Glutamatergic neuron (in vitro differentiated cells): Measurements from ENCODE around the gene SLC10A7. TPM values are rescaled to one million over a fixed set of nuclear protein-coding genes. Genes with fewer than 3 reads are reported as not detected.

Source experiments
- DNase-seq: peaks from one replicate; pipeline ENCODE4 v3.0.0; 2022
- H3K27ac Mint-ChIP-seq: one replicate; pipeline ENCODE4 v1.8.0; 2020; ENCODE audit warnings: mild to moderate bottlenecking, mixed read lengths, inconsistent platforms; ENCODE audit not compliant: unreplicated experiment
- H3K27me3 Mint-ChIP-seq: one replicate; pipeline ENCODE4 v1.8.0; 2020; ENCODE audit warnings: mild to moderate bottlenecking, moderate library complexity, mixed read lengths, inconsistent platforms; ENCODE audit not compliant: unreplicated experiment
- H3K36me3 Mint-ChIP-seq: one replicate; pipeline ENCODE4 v1.8.0; 2020; ENCODE audit warnings: mild to moderate bottlenecking, mixed read lengths, inconsistent platforms; ENCODE audit not compliant: unreplicated experiment
- H3K4me1 Mint-ChIP-seq: one replicate; pipeline ENCODE4 v1.8.0; 2020; ENCODE audit warnings: mild to moderate bottlenecking, low read depth, mixed read lengths, inconsistent platforms; ENCODE audit not compliant: unreplicated experiment
- H3K4me3 Mint-ChIP-seq: one replicate; pipeline ENCODE4 v1.8.0; 2020; ENCODE audit warnings: mild to moderate bottlenecking, mixed read lengths, inconsistent platforms; ENCODE audit not compliant: unreplicated experiment
- H3K9me3 Mint-ChIP-seq: one replicate; pipeline ENCODE4 v1.8.0; 2020; ENCODE audit warnings: mild to moderate bottlenecking, moderate library complexity, mixed read lengths, inconsistent platforms; ENCODE audit not compliant: unreplicated experiment
- total RNA-seq: library from RNA; stranded (reverse); fragmentation: NEBNext Ultra II Directional; extraction: Animal tissue kit (Norgen Biotek cat#: 25700); gene quantifications from one replicate; pipeline ENCODE4 v1.2.1, GENCODE V29; 2021; ENCODE audit not compliant: unreplicated experiment
- TF ChIP-seq, protein P1 (sequence below): fragments of 200-600 bp; sonication (generic); IDR thresholded peaks from one replicate; pipeline ENCODE4 v1.5.0; 2021; ENCODE audit not compliant: partially characterized antibody, unreplicated experiment

SLC10A7 gene
- total RNA-seq, 1 donor from 2014 or later: 13.5 TPM

- H3K27ac Mint-ChIP-seq: no peak overlapping the region
- TF ChIP-seq, protein P1, sequence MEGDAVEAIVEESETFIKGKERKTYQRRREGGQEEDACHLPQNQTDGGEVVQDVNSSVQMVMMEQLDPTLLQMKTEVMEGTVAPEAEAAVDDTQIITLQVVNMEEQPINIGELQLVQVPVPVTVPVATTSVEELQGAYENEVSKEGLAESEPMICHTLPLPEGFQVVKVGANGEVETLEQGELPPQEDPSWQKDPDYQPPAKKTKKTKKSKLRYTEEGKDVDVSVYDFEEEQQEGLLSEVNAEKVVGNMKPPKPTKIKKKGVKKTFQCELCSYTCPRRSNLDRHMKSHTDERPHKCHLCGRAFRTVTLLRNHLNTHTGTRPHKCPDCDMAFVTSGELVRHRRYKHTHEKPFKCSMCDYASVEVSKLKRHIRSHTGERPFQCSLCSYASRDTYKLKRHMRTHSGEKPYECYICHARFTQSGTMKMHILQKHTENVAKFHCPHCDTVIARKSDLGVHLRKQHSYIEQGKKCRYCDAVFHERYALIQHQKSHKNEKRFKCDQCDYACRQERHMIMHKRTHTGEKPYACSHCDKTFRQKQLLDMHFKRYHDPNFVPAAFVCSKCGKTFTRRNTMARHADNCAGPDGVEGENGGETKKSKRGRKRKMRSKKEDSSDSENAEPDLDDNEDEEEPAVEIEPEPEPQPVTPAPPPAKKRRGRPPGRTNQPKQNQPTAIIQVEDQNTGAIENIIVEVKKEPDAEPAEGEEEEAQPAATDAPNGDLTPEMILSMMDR: no peak
- no peaks in the 10 kb centered on the region for H3K27me3 Mint-ChIP-seq
- no peaks in the 10 kb centered on the region for H3K9me3 Mint-ChIP-seq
- DNase-seq: no peak
- H3K4me1 Mint-ChIP-seq: peaks cover 13% of the 10 kb centered on the region
- H3K4me3 Mint-ChIP-seq: no peak overlapping the region
- no peaks in the 10 kb centered on the region for H3K36me3 Mint-ChIP-seq
Measured at GRCh38 chr4:146511381-146511780, 10.4 kb downstream of the SLC10A7 start.

DNA sequence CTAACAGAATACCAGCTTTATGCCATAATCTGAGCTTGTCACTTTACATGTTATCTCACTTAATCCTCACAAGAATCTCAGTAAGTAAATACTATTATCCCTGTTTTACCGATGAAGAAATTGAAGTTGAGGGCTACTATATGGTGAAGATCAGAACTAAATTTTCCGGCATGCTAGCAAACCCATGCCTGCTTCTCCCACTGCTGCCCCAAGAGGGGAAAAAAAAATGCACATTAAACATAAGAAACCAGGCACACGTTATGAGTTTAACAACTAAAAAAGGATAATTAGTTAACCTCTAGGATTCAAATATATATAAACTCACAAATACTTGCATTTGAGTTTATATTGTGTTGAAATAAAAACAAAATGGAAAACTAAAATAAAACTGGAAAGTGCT lies 10.8 kb downstream of the SLC10A7 start:
- no peaks in the 10 kb centered on the region for H3K9me3 Mint-ChIP-seq
- no peak overlapping the region for H3K27ac Mint-ChIP-seq
- no peaks in the 10 kb centered on the region for H3K36me3 Mint-ChIP-seq
- TF ChIP-seq, protein P1: no peak
- H3K4me3 Mint-ChIP-seq: no peak overlapping the region
- no peaks in the 10 kb centered on the region for H3K27me3 Mint-ChIP-seq
- peaks cover 13% of the 10 kb centered on the region for H3K4me1 Mint-ChIP-seq
- DNase-seq: no peak

GRCh38 chr4:146508229-146508939 lies 13.4 kb downstream of the SLC10A7 start:
- Mint-ChIP-seq H3K4me3 (no peak overlapping the region), H3K4me1 (peaks cover 4% of the 10 kb centered on the region), H3K27ac (no peak overlapping the region), H3K36me3 (no peaks in the 10 kb centered on the region), H3K27me3 (no peaks in the 10 kb centered on the region), H3K9me3 (no peaks in the 10 kb centered on the region)
- TF ChIP-seq, protein P1: no peak
- DNase-seq: no peak

DNA sequence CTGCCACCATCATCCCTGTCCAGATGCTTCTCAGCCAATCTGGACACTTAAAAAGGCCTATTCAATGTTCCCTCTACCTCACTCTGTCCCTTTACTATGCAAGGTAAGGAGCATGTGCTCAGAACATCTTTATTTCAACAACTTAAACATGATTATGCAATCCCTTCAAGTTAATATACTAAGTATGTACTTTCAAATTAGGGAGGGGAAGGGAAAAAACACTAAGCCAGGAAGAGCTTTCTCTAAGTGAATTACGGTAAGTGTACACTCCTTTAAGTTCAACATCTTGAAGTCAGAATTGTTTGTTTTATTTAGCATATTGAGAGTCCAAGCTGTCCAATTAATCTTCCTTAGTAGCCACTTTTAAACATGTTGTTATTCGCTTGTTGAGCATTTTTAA lies 14.1 kb downstream of the SLC10A7 start:
- DNase-seq: no peak
- TF ChIP-seq, protein P1: no peak
- peaks cover 4% of the 10 kb centered on the region for H3K4me1 Mint-ChIP-seq
- no peak overlapping the region for H3K27ac Mint-ChIP-seq
- H3K4me3 Mint-ChIP-seq: no peak overlapping the region
- H3K9me3 Mint-ChIP-seq: no peaks in the 10 kb centered on the region
- no peaks in the 10 kb centered on the region for H3K27me3 Mint-ChIP-seq
- no peaks in the 10 kb centered on the region for H3K36me3 Mint-ChIP-seq

GRCh38 chr4:146506272-146506671 lies 15.5 kb downstream of the SLC10A7 start:
- H3K4me3 Mint-ChIP-seq: no peak overlapping the region
- H3K27me3 Mint-ChIP-seq: no peaks in the 10 kb centered on the region
- no peak for DNase-seq
- H3K36me3 Mint-ChIP-seq: no peaks in the 10 kb centered on the region
- no peak overlapping the region for H3K27ac Mint-ChIP-seq
- TF ChIP-seq, protein P1: no peak
- no peaks in the 10 kb centered on the region for H3K9me3 Mint-ChIP-seq
- H3K4me1 Mint-ChIP-seq: peaks cover 4% of the 10 kb centered on the region
